Ishikawa (cell line): ENCODE measurements around the gene SHC4.

ENCODE experiments used
- CREB1 ChIP-seq: IDR thresholded peaks from 2 replicates; pipeline ENCODE4 v1.6.1; 2012; ENCODE audit warnings: low read depth
- EGR1 ChIP-seq: IDR thresholded peaks from 2 replicates; pipeline ENCODE4 v1.6.1; 2012
- RAD21 ChIP-seq: IDR thresholded peaks from 2 replicates; pipeline ENCODE4 v1.6.1; 2012; ENCODE audit warnings: low read depth
- REST ChIP-seq: IDR thresholded peaks from 2 replicates; pipeline ENCODE4 v1.6.1; 2012; ENCODE audit warnings: low read depth, mild to moderate bottlenecking
- TEAD4 ChIP-seq: IDR thresholded peaks from 2 replicates; pipeline ENCODE4 v1.6.1; 2012

DNA sequence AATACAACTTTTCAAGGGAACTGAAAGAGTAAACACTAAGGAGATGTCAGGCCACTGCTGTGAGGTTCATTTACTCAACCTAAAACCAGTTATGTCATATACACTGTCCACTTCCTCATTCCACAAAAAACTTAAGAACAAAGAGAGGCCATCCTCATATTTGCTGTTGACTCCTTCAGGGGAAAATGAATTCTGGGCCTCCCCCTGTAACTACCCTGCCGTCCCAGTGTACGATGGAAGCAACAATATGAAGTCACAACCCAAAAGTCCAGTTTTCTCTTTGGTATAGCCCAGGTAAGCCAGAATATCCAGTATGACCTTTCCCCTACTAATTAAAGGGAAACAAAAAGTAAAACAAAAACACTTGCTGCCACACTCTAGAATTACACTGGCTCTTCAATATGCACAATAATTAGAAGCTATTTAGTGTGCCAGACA lies 169.0 kb downstream of the SHC4 start:
- no peak for TF ChIP-seq TEAD4
- TF ChIP-seq REST, result no peak
- TF ChIP-seq RAD21, result no peak
- no peak for TF ChIP-seq CREB1
- TF ChIP-seq EGR1, result no peak
